Lower leg skin (tissue), 4 donors: Measurements from ENCODE around the gene PMS1. TPM values are rescaled to one million over a fixed set of nuclear protein-coding genes. Genes with fewer than 3 reads are reported as not detected.

Experiments used
- DNase-seq, 2 donors: peaks; one replicate each; pipeline ENCODE4 v3.0.0-alpha.2; 2019; ENCODE audit warnings: low spot score in 2 of 2
- H3K4me3 ChIP-seq: fragments of 200-600 bp; sonication (generic); 2 replicates; pipeline ENCODE4 v1.5.1; 2017; ENCODE audit warnings: mild to moderate bottlenecking, low read depth; ENCODE audit not compliant: poor library complexity, severe bottlenecking
- POLR2A ChIP-seq, 2 donors: fragments of 450-650 bp; IDR thresholded peaks; one replicate each; pipeline ENCODE4 v1.6.1; 2016 to 2017; ENCODE audit warnings: antibody characterized with exemption in 2 of 2, mild to moderate bottlenecking in 1 of 2, moderate library complexity in 1 of 2
- WGBS, 2 donors: methylation state at CpG; one replicate each; pipeline ENCODE4 v1.1.5; 2018; 5-methylcytosine and 5-hydroxymethylcytosine counted together
- intact Hi-C: fragments of 100-400 bp; cut with DNase I; formaldehyde crosslinking; loops from one replicate; pipeline ENCODE4 v1.15.0; 2023; ENCODE audit warnings: low total_unique reads
- total RNA-seq, 4 donors: library from RNA; depleted of rRNA; stranded (reverse); fragments of >200 nt; gene quantifications; one replicate each; pipeline ENCODE4 v1.1.0, GENCODE V29; 2016
- TF ChIP-seq, protein P1 (sequence below), 3 donors: fragments of 450-650 bp; IDR thresholded peaks; one replicate each; pipeline ENCODE4 v1.5.1; 2016; ENCODE audit warnings: antibody characterized with exemption in 3 of 3, mild to moderate bottlenecking in 3 of 3, moderate library complexity in 2 of 3

PMS1 gene
- total RNA-seq, 4 donors from 2014 or later, result 6.7 to 10.2 (median 10.0) TPM

DNA sequence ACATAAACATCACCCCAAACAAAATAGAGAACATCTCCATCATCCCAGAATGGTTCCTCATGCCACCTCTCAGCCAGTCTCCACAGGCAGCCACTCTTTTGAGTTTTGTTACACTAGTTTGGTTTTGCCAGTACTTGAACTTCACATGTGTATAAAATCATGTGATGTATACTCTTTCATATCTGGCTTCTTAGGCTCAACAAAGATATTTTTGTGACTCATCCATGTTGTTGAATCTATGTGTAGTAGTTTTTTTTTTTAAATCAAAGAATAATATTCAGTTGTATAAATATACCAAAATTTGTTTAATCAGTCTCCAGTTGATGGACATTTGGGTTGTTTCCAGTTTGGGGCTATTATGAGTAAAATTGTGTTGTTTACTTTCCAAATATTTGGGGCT is 75.9 kb downstream of the PMS1 start:
- intact Hi-C loops, result no loop called here
- DNase-seq, result no peak
- no peak for TF ChIP-seq POLR2A (IDR thresholded peaks at IDR 0.05)
- TF ChIP-seq, protein P1, sequence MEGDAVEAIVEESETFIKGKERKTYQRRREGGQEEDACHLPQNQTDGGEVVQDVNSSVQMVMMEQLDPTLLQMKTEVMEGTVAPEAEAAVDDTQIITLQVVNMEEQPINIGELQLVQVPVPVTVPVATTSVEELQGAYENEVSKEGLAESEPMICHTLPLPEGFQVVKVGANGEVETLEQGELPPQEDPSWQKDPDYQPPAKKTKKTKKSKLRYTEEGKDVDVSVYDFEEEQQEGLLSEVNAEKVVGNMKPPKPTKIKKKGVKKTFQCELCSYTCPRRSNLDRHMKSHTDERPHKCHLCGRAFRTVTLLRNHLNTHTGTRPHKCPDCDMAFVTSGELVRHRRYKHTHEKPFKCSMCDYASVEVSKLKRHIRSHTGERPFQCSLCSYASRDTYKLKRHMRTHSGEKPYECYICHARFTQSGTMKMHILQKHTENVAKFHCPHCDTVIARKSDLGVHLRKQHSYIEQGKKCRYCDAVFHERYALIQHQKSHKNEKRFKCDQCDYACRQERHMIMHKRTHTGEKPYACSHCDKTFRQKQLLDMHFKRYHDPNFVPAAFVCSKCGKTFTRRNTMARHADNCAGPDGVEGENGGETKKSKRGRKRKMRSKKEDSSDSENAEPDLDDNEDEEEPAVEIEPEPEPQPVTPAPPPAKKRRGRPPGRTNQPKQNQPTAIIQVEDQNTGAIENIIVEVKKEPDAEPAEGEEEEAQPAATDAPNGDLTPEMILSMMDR (IDR thresholded peaks at IDR 0.05), result no peak
- H3K4me3 ChIP-seq, result no peak overlapping the region

DNA sequence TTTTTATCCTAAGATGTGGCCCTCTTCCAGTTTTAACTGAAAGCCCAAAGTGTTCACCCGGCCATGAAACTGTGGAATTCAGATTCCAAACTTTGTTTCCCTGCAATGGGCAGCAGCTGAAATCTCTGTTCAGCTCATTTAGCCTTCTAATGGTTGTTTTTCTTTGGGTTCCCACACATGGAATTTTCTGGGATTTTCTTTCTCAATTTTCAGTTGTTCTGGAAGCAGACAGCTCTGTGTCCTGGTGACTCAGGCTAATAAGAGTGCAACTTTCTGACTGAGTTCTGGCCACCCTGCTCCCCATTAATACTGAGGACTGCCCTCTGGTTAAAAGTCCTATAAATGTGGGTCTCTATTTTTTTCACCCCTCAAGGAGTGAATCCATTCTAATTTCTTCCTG is 78.5 kb downstream of the PMS1 start:
- no peak for DNase-seq
- H3K4me3 ChIP-seq, result no peak overlapping the region
- TF ChIP-seq, protein P1 (IDR thresholded peaks at IDR 0.05), result no peak
- no peak for TF ChIP-seq POLR2A (IDR thresholded peaks at IDR 0.05)
- WGBS, 2 donors, result 85 to 100% methylated on average over 1 of the region's 1 CpG
- intact Hi-C loops, result no loop called here

DNA sequence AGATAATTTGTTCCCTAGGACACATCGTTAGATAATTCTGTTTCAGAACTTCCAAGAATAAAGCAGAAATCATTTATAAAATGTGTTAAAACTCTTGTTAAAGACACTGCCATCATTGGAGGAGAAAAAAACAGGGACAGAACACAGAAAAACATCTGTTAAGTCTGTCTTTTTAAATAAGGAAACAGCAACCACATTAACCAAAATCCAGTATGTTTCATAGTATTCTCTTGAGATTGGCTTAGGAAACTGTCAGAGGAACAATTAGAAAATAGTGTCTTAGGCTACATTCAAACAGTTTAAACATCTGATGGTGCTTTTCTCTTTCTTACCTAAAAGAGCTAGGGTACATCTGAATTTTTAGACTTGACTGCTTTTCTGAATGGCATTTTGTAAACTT is 81.6 kb downstream of the PMS1 start:
- intact Hi-C loops, result no loop called here
- TF ChIP-seq, protein P1 (IDR thresholded peaks at IDR 0.05), result no peak
- no peak for TF ChIP-seq POLR2A (IDR thresholded peaks at IDR 0.05)

DNA sequence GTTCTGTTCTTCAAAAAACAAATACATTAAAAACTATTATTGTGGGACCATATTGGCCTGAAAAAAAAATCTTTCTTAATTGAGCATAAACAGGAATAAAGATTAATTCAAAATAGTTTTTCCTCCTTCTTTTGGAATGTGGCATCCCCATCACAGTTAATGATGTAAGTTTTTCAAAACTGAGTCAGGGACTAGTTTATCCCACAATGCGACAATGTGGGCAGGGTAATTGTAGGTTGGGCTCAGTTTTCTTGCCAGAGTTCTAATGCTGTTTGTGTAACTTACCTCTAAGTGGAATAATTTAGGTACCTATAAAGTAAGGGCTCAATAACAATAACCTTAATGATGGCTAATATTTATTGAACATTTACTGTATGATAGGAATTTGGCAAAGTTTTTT is 82.0 kb downstream of the PMS1 start:
- intact Hi-C loops, result no loop called here
- DNase-seq, result no peak
- 79 to 94% methylated on average over 1 of the region's 1 CpG for WGBS, 2 donors
- H3K4me3 ChIP-seq, result no peak overlapping the region
- TF ChIP-seq, protein P1 (IDR thresholded peaks at IDR 0.05), result no peak
- no peak for TF ChIP-seq POLR2A (IDR thresholded peaks at IDR 0.05)

More for the DNA sequence above, 81.6 kb downstream of the PMS1 start:
- WGBS, 2 donors, result 80 to 86% methylated on average over 1 of the region's 1 CpG
- no peak overlapping the region for H3K4me3 ChIP-seq
- DNase-seq, result no peak

DNA sequence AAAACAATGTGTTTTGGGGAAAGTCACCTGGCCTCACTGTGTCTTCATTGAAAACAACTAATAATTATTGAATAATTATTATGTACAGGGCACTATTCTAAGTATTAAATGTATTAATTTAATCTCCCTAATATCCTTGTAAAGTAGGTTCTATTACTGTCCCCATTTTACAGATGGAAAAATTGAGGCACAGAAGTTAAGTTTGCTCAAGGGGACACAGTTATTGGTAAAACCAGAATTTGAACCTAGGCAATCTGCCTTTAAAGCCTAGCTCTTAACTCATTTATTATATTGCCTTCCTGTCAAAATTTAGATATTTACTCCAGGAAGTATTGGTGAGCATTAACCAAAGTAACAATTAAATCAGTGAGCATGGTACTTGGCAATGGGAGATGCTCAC is 84.6 kb downstream of the PMS1 start:
- no peak overlapping the region for H3K4me3 ChIP-seq
- intact Hi-C loops, result no loop called here
- no peak for DNase-seq
- no peak for TF ChIP-seq POLR2A (IDR thresholded peaks at IDR 0.05)
- TF ChIP-seq, protein P1 (IDR thresholded peaks at IDR 0.05), result no peak

DNA sequence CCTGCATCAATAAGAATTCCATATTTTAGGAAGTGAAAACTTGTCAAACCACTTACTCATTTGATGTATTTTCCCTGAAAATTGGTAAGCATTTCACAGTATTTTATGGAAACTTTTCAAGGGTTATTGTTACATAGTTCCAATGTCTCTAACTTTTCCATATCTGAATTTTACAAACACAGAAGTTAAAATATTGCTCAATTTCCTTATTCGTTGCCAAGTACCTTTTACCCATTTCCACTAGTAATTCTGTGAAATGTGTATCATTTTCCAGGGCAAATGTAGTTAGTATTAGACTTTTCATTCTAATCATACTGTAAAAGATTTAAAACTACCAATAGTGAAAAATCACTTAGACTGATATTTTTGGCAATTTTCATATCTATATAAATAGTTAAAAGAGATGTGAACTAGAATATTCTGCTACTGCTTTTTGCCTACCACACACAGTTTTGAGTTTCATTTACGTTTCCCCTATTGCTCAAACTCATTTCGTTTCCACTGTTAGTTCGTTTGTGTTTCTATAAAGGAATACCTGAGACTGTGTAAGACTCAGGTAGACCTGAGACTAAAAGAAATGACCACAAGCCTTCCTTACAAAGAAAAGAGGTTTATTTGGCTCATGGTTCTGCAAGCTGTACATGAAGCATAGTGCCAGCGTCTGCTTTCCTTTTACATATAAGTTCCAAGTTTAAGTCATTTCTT is 86.3 kb downstream of the PMS1 start:
- intact Hi-C loops, result no loop called here
- TF ChIP-seq, protein P1 (IDR thresholded peaks at IDR 0.05), result no peak
- TF ChIP-seq POLR2A (IDR thresholded peaks at IDR 0.05), result no peak
- 82 to 91% methylated on average over 5 of the region's 5 CpGs for WGBS, 2 donors
- H3K4me3 ChIP-seq, result no peak overlapping the region
- no peak for DNase-seq
